Tibial nerve (tissue), 4 donors: Measurements from ENCODE around the gene MARCHF7.

Experiments used
- EP300 ChIP-seq, 2 donors: sonication (generic); formaldehyde crosslinking; IDR thresholded peaks; one replicate each; pipeline ENCODE4 v1.6.1; 2017; ENCODE audit warnings: antibody characterized with exemption in 2 of 2, mild to moderate bottlenecking in 1 of 2
- POLR2A ChIP-seq, 2 donors: fragments of 450-650 bp; IDR thresholded peaks; one replicate each; pipeline ENCODE4 v1.6.1; 2017; ENCODE audit warnings: antibody characterized with exemption in 2 of 2, mild to moderate bottlenecking in 2 of 2, moderate library complexity in 2 of 2
- TF ChIP-seq, protein P1 (sequence below), 5 experiments: fragments of 200-600 bp in 3 of 5; fragments of 450-650 bp in 2 of 5; sonication (generic) in 3 of 5; IDR thresholded peaks; one replicate each; pipeline ENCODE4 v1.5.1; 2016 to 2019; ENCODE audit warnings: antibody characterized with exemption in 5 of 5, mild to moderate bottlenecking in 3 of 5, moderate library complexity in 2 of 5

DNA sequence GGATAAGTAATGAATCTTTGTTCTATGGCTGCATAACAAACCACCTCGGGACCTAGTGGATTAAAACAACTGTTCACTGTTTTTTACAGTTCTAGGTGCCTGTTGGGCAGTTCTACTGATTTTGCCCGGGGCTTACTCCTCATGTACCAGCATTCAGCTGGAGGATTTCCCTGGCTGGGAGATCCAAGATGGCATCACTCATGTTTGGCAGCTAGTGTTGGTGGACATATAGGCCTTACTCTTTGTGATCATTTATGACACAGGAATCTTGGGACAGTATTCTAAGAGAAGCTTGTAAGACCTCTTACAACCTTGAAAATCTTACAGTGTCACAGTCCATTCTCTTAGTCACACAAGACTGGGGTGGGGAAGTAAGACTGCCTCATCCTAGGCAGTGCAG lies 4.6 kb downstream of the MARCHF7 start:
- TF ChIP-seq, protein P1, sequence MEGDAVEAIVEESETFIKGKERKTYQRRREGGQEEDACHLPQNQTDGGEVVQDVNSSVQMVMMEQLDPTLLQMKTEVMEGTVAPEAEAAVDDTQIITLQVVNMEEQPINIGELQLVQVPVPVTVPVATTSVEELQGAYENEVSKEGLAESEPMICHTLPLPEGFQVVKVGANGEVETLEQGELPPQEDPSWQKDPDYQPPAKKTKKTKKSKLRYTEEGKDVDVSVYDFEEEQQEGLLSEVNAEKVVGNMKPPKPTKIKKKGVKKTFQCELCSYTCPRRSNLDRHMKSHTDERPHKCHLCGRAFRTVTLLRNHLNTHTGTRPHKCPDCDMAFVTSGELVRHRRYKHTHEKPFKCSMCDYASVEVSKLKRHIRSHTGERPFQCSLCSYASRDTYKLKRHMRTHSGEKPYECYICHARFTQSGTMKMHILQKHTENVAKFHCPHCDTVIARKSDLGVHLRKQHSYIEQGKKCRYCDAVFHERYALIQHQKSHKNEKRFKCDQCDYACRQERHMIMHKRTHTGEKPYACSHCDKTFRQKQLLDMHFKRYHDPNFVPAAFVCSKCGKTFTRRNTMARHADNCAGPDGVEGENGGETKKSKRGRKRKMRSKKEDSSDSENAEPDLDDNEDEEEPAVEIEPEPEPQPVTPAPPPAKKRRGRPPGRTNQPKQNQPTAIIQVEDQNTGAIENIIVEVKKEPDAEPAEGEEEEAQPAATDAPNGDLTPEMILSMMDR (IDR thresholded peaks at IDR 0.05): no peak
- TF ChIP-seq POLR2A (IDR thresholded peaks at IDR 0.05): no peak
- no peak for TF ChIP-seq EP300 (IDR thresholded peaks at IDR 0.05)
